Stomach (tissue), 9 donors: ENCODE measurements around the gene GPC5. TPM values are rescaled to one million over a fixed set of nuclear protein-coding genes. Genes with fewer than 3 reads are reported as not detected.

ENCODE experiments used
- DNase-seq, 2 donors: peaks; one replicate each; pipeline versions ENCODE4 v3.0.0 to v3.0.0-alpha.2; 2013 to 2019
- H3K27ac ChIP-seq, 5 donors: fragments of 200-600 bp in 4 of 5; sonication (generic) in 4 of 5; one replicate each; pipeline ENCODE4 v1.5.1; 2013 to 2019; ENCODE audit warnings: mild to moderate bottlenecking in 1 of 5, moderate library complexity in 1 of 5
- H3K27me3 ChIP-seq, 3 donors: fragments of 200-600 bp; sonication (generic); one replicate each; pipeline ENCODE4 v1.5.1; 2017 to 2019; ENCODE audit warnings: mixed run types in 1 of 3
- H3K36me3 ChIP-seq, 4 donors: fragments of 200-600 bp; sonication (generic); 1 replicate in 3 of 4; 2 replicates in 1 of 4; pipeline ENCODE4 v1.5.1; 2016 to 2019
- H3K4me1 ChIP-seq, 4 donors: fragments of 200-600 bp; sonication (generic); one replicate each; pipeline ENCODE4 v1.5.1; 2016 to 2019
- H3K4me3 ChIP-seq, 4 donors: fragments of 200-600 bp; sonication (generic) in 3 of 4; one replicate each; pipeline ENCODE4 v1.5.1; 2016 to 2019; ENCODE audit warnings: mild to moderate bottlenecking in 1 of 4
- H3K9me3 ChIP-seq, 4 donors: fragments of 200-600 bp; sonication (generic); one replicate each; pipeline ENCODE4 v1.5.1; 2016 to 2019
- CTCF ChIP-seq, 7 experiments: fragments of 450-650 bp in 4 of 7; fragments of 200-600 bp in 3 of 7; sonication (generic) in 3 of 7; IDR thresholded peaks; one replicate each; pipeline ENCODE4 v1.5.1; 2016 to 2019; ENCODE audit warnings: antibody characterized with exemption in 7 of 7, control low read depth in 2 of 7, mild to moderate bottlenecking in 1 of 7
- EP300 ChIP-seq: sonication (generic); formaldehyde crosslinking; IDR thresholded peaks from one replicate; pipeline ENCODE4 v1.6.1; 2017; ENCODE audit warnings: antibody characterized with exemption
- POLR2A ChIP-seq, 4 donors: fragments of 450-650 bp; IDR thresholded peaks; one replicate each; pipeline ENCODE4 v1.6.1; 2016; ENCODE audit warnings: antibody characterized with exemption in 4 of 4, control low read depth in 2 of 4, mild to moderate bottlenecking in 1 of 4, moderate library complexity in 1 of 4
- POLR2AphosphoS5 ChIP-seq, 3 donors: sonication (generic); formaldehyde crosslinking; IDR thresholded peaks; one replicate each; pipeline ENCODE4 v1.6.1; 2016; ENCODE audit warnings: antibody characterized with exemption in 3 of 3
- WGBS, 5 donors: extraction: QIAGEN DNeasy Blood & Tissue Kit in 3 of 5; methylation state at CpG; one replicate each; pipeline versions ENCODE4 v1.1.5 to v1.1.7; 2013 to 2018; 5-methylcytosine and 5-hydroxymethylcytosine counted together
- intact Hi-C: fragments of 100-400 bp; cut with DNase I; formaldehyde crosslinking; loops from one replicate; pipeline ENCODE4 v1.15.1; 2023; ENCODE audit warnings: low total_unique reads
- polyA plus RNA-seq, 3 donors: library from polyadenylated mRNA; stranded (reverse); fragments of 200-250 nt; gene quantifications; one replicate each; pipeline ENCODE4 v1.2.3, GENCODE V29; 2013
- total RNA-seq, 5 donors: library from RNA; depleted of rRNA; stranded (reverse); fragments of >200 nt; gene quantifications; one replicate each; pipeline versions ENCODE4 v1.1.0 to v1.2.3, GENCODE V29; 2014 to 2016
- donor health status: healthy with polysubstance abuse.
- donor health status: Bipolar disorder and iron deficiency.
- donor health status: healthy.

Gene GPC5
- total and polyA plus RNA-seq, 8 donors: 0.87 to 2.8 TPM; not detected in 6

- Histone ChIP-seq H3K4me3 (no peak overlapping the region), H3K27me3 (no peaks in the 10 kb centered on the region), H3K4me1 (no peaks in the 10 kb centered on the region), H3K36me3 (no peaks in the 10 kb centered on the region), H3K9me3 (peaks cover 0 to 14% (median 3%) of the 10 kb centered on the region in 4 donors), H3K27ac (no peak overlapping the region)
- intact Hi-C loops: no loop called here
- no peak for TF ChIP-seq EP300
- TF ChIP-seq POLR2AphosphoS5 (IDR thresholded peaks at IDR 0.05): no peak
- no peak for TF ChIP-seq POLR2A (IDR thresholded peaks at IDR 0.05)
- TF ChIP-seq CTCF (IDR thresholded peaks at IDR 0.05): no peak
- no peak for DNase-seq
Measured at GRCh38 chr13:91962946-91963345, 564.5 kb downstream of the GPC5 start.

GRCh38 chr13:91965511-91965910, 567.1 kb downstream of the GPC5 start:
- no peak for DNase-seq
- no peak for TF ChIP-seq EP300
- TF ChIP-seq POLR2A (IDR thresholded peaks at IDR 0.05): no peak
- TF ChIP-seq POLR2AphosphoS5 (IDR thresholded peaks at IDR 0.05): no peak
- TF ChIP-seq CTCF (IDR thresholded peaks at IDR 0.05): no peak
- WGBS, 5 donors: 49 to 79% (median 75%) methylated on average over 2 of the region's 2 CpGs
- peaks cover 0 to 14% (median 4%) of the 10 kb centered on the region in 4 donors for H3K9me3 ChIP-seq
- no peaks in the 10 kb centered on the region for H3K36me3 ChIP-seq
- H3K27me3 ChIP-seq: no peaks in the 10 kb centered on the region
- no peaks in the 10 kb centered on the region for H3K4me1 ChIP-seq
- intact Hi-C loops: no loop called here
- H3K27ac ChIP-seq: no peak overlapping the region
- no peak overlapping the region for H3K4me3 ChIP-seq

- TF ChIP-seq POLR2AphosphoS5 (IDR thresholded peaks at IDR 0.05) (no peak), POLR2A (IDR thresholded peaks at IDR 0.05) (no peak), EP300 (no peak), CTCF (IDR thresholded peaks at IDR 0.05) (no peak)
- Histone ChIP-seq H3K27ac (no peak overlapping the region), H3K9me3 (peaks cover 0 to 27% (median 5%) of the 10 kb centered on the region in 4 donors), H3K4me1 (no peaks in the 10 kb centered on the region), H3K36me3 (no peaks in the 10 kb centered on the region), H3K4me3 (no peak overlapping the region), H3K27me3 (no peaks in the 10 kb centered on the region)
- intact Hi-C loops: no loop called here
- no peak for DNase-seq
Measured at GRCh38 chr13:91978571-91978970, 580.1 kb downstream of the GPC5 start.

- Histone ChIP-seq H3K27ac (no peak overlapping the region), H3K4me3 (no peak overlapping the region), H3K4me1 (no peaks in the 10 kb centered on the region), H3K36me3 (no peaks in the 10 kb centered on the region), H3K27me3 (no peaks in the 10 kb centered on the region), H3K9me3 (peaks cover 0 to 12% (median 0%) of the 10 kb centered on the region in 4 donors)
- DNase-seq: no peak
- TF ChIP-seq CTCF (IDR thresholded peaks at IDR 0.05): no peak
- intact Hi-C loops: no loop called here
- WGBS, 5 donors: 49 to 61% (median 52%) methylated on average over 4 of the region's 4 CpGs
Measured at GRCh38 chr13:91986761-91987483, 588.5 kb downstream of the GPC5 start.
